IPS-15b (cell line): Measurements from ENCODE around the gene RTBDN.

Source experiments
- H3K27me3 ChIP-seq: one replicate; pipeline ENCODE4 v1.6.1; 2013; ENCODE audit warnings: low read length; ENCODE audit not compliant: control insufficient read depth, insufficient read depth
- H3K36me3 ChIP-seq: one replicate; pipeline ENCODE4 v1.6.1; 2013; ENCODE audit warnings: low read length; ENCODE audit not compliant: control insufficient read depth, insufficient read depth
- H3K4me1 ChIP-seq: one replicate; pipeline ENCODE4 v1.6.1; 2013; ENCODE audit warnings: mild to moderate bottlenecking, low read length; ENCODE audit not compliant: control insufficient read depth, insufficient read depth
- H3K4me3 ChIP-seq: one replicate; pipeline ENCODE4 v1.5.1; 2013; ENCODE audit warnings: low read depth, low read length
- H3K9ac ChIP-seq: one replicate; pipeline ENCODE4 v1.6.1; 2013; ENCODE audit warnings: low read depth, mild to moderate bottlenecking, low read length
- H3K9me3 ChIP-seq: one replicate; pipeline ENCODE4 v1.6.1; 2013; ENCODE audit warnings: mild to moderate bottlenecking, low read length; ENCODE audit not compliant: control insufficient read depth, insufficient read depth

Gene RTBDN

GRCh38 chr19:12787458-12787857 lies 46.9 kb downstream of the RTBDN start:
- Histone ChIP-seq H3K4me3 (no peak overlapping the region), H3K4me1 (peaks cover 17% of the 10 kb centered on the region), H3K27me3 (peaks cover 3% of the 10 kb centered on the region), H3K9me3 (no peaks in the 10 kb centered on the region), H3K9ac (no peak overlapping the region), H3K36me3 (no peaks in the 10 kb centered on the region)

DNA sequence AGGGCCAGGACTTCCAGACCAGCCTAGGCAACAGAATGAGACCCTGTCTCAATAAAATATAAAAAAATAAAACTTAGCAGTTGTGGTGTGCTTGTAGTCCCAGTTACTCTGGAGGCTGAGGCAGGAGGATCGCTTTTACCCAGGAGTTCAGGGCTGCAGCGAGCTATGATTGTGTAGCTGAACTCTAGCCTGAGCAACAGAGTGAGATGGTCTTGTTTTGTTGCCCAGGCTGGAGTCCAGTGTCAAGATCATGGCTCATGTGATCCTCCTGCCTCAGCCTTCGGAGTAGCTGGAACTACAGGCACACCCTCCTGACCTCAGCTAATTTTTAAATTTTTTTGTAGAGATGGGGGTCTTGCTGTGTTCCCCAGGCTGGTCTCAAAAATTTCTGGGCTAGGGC lies 47.4 kb downstream of the RTBDN start:
- Histone ChIP-seq H3K4me3 (no peak overlapping the region), H3K9ac (no peak overlapping the region), H3K36me3 (no peaks in the 10 kb centered on the region), H3K9me3 (no peaks in the 10 kb centered on the region), H3K27me3 (peaks cover 3% of the 10 kb centered on the region), H3K4me1 (peaks cover 17% of the 10 kb centered on the region)

DNA sequence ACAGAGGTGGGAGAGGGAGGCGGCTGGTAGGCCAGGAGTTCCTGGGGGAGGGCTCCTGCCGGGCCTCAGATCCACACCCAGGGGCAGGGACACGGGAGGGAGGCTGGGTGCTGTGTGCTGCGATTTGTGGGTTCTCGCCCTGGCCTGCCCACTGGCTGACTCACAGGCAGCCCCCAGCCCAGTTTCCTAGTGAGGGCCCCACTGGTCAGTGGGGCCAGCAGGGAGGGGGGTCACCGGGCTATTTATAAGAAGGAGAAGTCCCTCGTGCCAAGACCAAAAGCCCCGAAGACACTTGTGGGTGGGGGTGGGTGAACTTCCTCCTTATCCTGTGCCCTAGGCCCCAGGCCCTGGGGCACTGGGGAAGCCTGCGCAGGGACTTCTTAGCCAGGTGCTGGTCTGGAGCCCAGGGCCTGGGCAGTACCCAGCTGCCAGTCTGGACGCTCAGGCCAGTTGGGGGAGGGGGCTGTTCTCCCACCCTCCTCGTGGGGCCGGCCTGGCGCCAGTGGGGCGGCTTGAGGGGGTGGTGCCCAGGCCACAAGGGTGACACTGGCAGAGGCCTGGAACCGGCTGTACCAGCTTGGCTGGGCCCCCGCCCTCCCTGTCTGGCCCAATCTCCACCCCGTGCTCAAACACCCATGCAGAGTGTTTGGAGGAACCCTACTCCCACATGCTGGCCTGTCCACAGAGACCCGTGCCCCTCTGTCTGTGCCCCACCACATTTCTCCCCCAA lies 48.1 kb downstream of the RTBDN start:
- Histone ChIP-seq H3K36me3 (no peaks in the 10 kb centered on the region), H3K9me3 (no peaks in the 10 kb centered on the region), H3K4me3 (no peak overlapping the region), H3K27me3 (peaks cover 3% of the 10 kb centered on the region), H3K9ac (no peak overlapping the region), H3K4me1 (peaks cover 17% of the 10 kb centered on the region)

- peaks cover 14% of the 10 kb centered on the region for H3K4me1 ChIP-seq
- no peak overlapping the region for H3K9ac ChIP-seq
- no peaks in the 10 kb centered on the region for H3K9me3 ChIP-seq
- H3K4me3 ChIP-seq = no peak overlapping the region
- no peaks in the 10 kb centered on the region for H3K27me3 ChIP-seq
- no peaks in the 10 kb centered on the region for H3K36me3 ChIP-seq
Measured at GRCh38 chr19:12785431-12786031, 48.8 kb downstream of the RTBDN start.

DNA sequence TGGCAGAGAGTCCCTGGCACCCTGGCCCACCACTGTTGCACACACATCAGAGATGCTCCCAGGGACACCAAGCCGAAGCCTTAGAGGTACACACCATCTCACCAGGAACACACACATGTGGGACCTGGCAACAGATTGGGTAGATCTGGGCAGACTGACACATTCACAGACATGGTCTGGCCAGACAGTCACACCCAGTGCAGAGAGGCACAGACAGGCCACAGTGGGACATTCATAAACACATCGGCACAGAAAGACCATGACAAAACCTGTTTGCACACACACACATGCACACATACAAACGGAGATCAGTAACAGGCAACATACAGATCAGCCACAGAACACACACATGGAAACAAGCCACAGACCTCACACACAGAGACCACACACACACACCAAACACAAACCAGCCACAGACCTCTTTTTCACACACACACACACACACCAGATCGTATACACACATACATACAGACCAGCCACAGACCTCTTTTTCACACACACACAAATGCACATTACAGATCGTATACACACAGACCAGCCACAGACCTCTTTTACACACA lies 49.4 kb downstream of the RTBDN start:
- Histone ChIP-seq H3K9me3 (no peaks in the 10 kb centered on the region), H3K4me3 (no peak overlapping the region), H3K4me1 (peaks cover 11% of the 10 kb centered on the region), H3K9ac (no peak overlapping the region), H3K36me3 (no peaks in the 10 kb centered on the region), H3K27me3 (no peaks in the 10 kb centered on the region)

GRCh38 chr19:12784394-12784870 lies 49.9 kb downstream of the RTBDN start:
- Histone ChIP-seq H3K9me3 (no peaks in the 10 kb centered on the region), H3K4me1 (peaks cover 12% of the 10 kb centered on the region), H3K4me3 (no peak overlapping the region), H3K9ac (no peak overlapping the region), H3K27me3 (no peaks in the 10 kb centered on the region), H3K36me3 (no peaks in the 10 kb centered on the region)

DNA sequence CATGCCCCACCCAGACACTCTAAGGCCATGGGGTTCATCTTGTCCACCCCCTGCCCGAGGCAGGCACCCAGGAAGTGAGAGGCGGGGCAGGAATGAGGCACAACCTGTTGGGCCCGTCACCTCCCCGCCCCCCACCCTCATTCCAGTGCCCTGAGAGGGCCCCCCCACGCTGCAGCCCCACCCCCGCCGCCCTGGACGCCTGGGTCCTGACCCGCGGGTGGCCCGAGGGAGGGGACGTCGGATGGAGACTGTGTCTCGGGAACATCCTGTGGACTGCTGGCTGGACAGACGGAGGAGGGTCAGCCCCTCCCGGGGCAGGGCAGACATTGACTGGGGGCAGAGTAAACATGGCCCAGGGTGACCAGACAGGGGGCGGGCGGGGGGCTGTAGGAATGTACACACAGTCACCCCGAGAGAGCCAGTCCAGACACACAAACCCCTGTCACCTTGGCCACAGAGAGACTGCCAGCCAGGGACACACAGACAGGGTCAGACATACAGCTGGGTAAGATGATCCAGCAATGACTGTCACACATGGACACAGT lies 50.5 kb downstream of the RTBDN start:
- H3K9ac ChIP-seq = no peak overlapping the region
- H3K27me3 ChIP-seq = no peaks in the 10 kb centered on the region
- no peaks in the 10 kb centered on the region for H3K9me3 ChIP-seq
- peak overlapping the region; percentile 37 for H3K4me3 ChIP-seq
- H3K36me3 ChIP-seq = no peaks in the 10 kb centered on the region
- H3K4me1 ChIP-seq = peaks cover 16% of the 10 kb centered on the region

DNA sequence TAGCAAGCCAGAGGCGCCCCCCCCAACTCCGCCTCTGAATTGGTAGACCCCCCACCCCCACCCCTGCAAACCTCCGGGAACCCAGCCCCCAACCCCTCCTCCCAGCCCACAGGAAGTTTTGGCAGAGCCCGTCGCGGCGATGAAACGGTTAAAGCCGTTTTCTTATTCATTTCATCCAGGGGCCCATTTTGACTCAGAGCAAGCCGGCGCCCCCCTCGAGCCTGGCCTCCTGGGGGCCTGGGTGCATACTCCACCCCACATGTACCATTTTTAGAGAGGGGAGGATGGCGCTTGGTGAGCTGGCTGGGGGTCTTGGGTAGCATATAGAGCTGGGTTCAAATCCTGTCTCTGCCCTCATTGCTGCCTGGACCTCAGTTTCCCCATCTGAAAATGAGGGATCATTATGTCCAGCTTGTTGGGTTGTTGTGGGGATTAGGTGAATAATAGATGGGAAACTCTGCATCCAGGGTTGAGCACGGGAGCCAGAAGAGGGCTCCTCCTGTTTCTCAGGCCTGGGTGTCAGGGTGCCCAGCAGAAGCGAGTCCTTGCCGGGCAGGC lies 51.0 kb downstream of the RTBDN start:
- Histone ChIP-seq H3K27me3 (no peaks in the 10 kb centered on the region), H3K9ac (no peak overlapping the region), H3K4me3 (peak overlapping the region; percentile 37), H3K36me3 (no peaks in the 10 kb centered on the region), H3K9me3 (no peaks in the 10 kb centered on the region), H3K4me1 (peaks cover 18% of the 10 kb centered on the region)

GRCh38 chr19:12782424-12783290 lies 51.7 kb downstream of the RTBDN start:
- Histone ChIP-seq H3K4me1 (peaks cover 13% of the 10 kb centered on the region), H3K36me3 (no peaks in the 10 kb centered on the region), H3K9me3 (no peaks in the 10 kb centered on the region), H3K27me3 (no peaks in the 10 kb centered on the region), H3K9ac (no peak overlapping the region), H3K4me3 (peak overlapping the region; percentile 57)

DNA sequence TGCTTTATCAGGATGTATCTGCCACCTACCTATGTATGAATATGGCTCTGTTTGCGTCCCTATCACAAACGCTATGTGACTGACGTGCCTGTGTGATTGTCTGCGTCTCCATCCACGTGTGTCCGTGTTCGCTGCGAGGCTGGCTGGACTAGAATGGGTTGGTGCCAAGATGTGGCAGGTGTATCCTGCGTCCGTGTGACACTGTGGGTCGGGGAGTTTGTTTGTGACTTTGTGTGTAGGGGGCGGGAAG lies 52.3 kb downstream of the RTBDN start:
- H3K9me3 ChIP-seq = no peaks in the 10 kb centered on the region
- no peaks in the 10 kb centered on the region for H3K27me3 ChIP-seq
- peaks cover 13% of the 10 kb centered on the region for H3K4me1 ChIP-seq
- peak overlapping the region; percentile 57 for H3K4me3 ChIP-seq
- no peak overlapping the region for H3K9ac ChIP-seq
- no peaks in the 10 kb centered on the region for H3K36me3 ChIP-seq
